H1 (cell line): ENCODE measurements around the gene CXXC4. TPM values are rescaled to one million over a fixed set of nuclear protein-coding genes. Genes with fewer than 3 reads are reported as not detected.

Experiments
- CHD7 ChIP-seq: fragments of 300-600 bp; sonication (generic); IDR thresholded peaks from 2 replicates; pipeline ENCODE4 v1.7.1; 2012; ENCODE audit warnings: low read length, moderate library complexity, mild to moderate bottlenecking, inconsistent platforms; ENCODE audit not compliant: insufficient replicate concordance
- polyA plus RNA-seq, 7 experiments: library from polyadenylated mRNA; depleted of rRNA in 3 of 7; stranded (reverse) in 5 of 7; unstranded in 2 of 7; fragments of >200 nt in 5 of 7; fragments of 200-250 nt in 2 of 7; gene quantifications; 1 replicate in 5 of 7; 2 replicates in 1 of 7; 4 replicates in 1 of 7; pipeline versions ENCODE4 v1.2.1 to v1.2.3, GENCODE V29; 2011 to 2013; ENCODE audit warnings: missing spikeins in 2 of 7, mixed read lengths in 2 of 7
- total RNA-seq: library from RNA; stranded (reverse); fragmentation: NEBNext Ultra II Directional; extraction: Animal tissue kit (Norgen Biotek cat#: 25700); gene quantifications from 2 replicates; pipeline ENCODE4 v1.2.1, GENCODE V29; 2021
- TF ChIP-seq, protein P1 (sequence below): IDR thresholded peaks from 2 replicates; pipeline ENCODE4 v1.6.1; 2012; ENCODE audit warnings: low read length, inconsistent platforms

CXXC4 gene
- total and polyA plus RNA-seq, 2 of the 8 experiments (the other 6 are each of a cell fraction or from before 2014, with no cell fraction given), result 1.3 to 1.8 TPM

DNA sequence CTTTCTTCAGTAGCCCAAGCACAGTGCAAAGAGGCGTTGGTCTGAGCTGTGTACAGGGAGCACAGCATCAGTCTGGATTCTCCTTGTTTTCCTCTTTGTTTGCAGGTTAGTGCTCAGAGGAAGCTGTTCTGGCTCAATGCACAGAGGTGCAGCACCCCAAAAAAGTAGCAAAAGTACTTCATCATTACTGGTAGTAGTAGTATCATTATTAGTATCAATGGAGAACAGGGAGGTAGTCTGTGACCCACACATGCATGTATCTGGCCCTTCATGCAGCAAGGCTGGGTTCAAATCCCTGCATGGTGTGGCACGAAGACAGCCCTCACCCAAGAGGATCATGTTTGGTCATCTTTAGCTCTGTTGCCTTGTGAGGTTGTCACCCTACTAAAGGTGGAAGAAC lies 68.7 kb downstream of the CXXC4 start (continued):
- TF ChIP-seq, protein P1, sequence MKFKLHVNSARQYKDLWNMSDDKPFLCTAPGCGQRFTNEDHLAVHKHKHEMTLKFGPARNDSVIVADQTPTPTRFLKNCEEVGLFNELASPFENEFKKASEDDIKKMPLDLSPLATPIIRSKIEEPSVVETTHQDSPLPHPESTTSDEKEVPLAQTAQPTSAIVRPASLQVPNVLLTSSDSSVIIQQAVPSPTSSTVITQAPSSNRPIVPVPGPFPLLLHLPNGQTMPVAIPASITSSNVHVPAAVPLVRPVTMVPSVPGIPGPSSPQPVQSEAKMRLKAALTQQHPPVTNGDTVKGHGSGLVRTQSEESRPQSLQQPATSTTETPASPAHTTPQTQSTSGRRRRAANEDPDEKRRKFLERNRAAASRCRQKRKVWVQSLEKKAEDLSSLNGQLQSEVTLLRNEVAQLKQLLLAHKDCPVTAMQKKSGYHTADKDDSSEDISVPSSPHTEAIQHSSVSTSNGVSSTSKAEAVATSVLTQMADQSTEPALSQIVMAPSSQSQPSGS, result no peak
- TF ChIP-seq CHD7, result no peak
